Measurements from ENCODE around the gene AKTIP. TPM values are rescaled to one million over a fixed set of nuclear protein-coding genes. Genes with fewer than 3 reads are reported as not detected.

The AKTIP gene
- total and polyA plus RNA-seq, 9 donors = 28.5 to 51.5 (median 43.4) TPM

- Histone ChIP-seq H3K36me3 (no peaks in the 10 kb centered on the region), H3K4me3 (no peak overlapping the region), H3K4me1 (ENCODE audit: insufficient read depth) (peaks cover 9% of the 10 kb centered on the region), H3K27me3 (no peaks in the 10 kb centered on the region), H3K9me3 (no peaks in the 10 kb centered on the region), H3K27ac (no peak overlapping the region)
- DNase-seq = no peak
- TF ChIP-seq CTCF (IDR thresholded peaks at IDR 0.05) = no peak
- no peak for TF ChIP-seq EP300 (IDR thresholded peaks at IDR 0.05)
- no peak for TF ChIP-seq POLR2A (IDR thresholded peaks at IDR 0.05)
- intact Hi-C loops (cut with DNase I) = no loop called here
- 82 to 94% (median 86%) methylated on average over 3 of the region's 3 CpGs for WGBS, 3 donors
These were observed 3.2 kb upstream of the AKTIP start for GRCh38 chr16:53506254-53506653.

- no peaks in the 10 kb centered on the region for H3K27me3 ChIP-seq
- H3K36me3 ChIP-seq = no peaks in the 10 kb centered on the region
- WGBS, 3 donors = 83 to 87% (median 84%) methylated on average over 7 of the region's 7 CpGs
- H3K4me3 ChIP-seq = no peak overlapping the region
- intact Hi-C loops (cut with DNase I) = no loop called here
- DNase-seq = peak in 1 of 5 donors; percentile 28
- peak overlapping the region in 1 of 2 donors; percentile 92 for H3K27ac ChIP-seq
- TF ChIP-seq POLR2A (IDR thresholded peaks at IDR 0.05) (no peak), CTCF (IDR thresholded peaks at IDR 0.05) (no peak)
- peaks cover 9% of the 10 kb centered on the region for H3K4me1 ChIP-seq (ENCODE audit: insufficient read depth)
- no peaks in the 10 kb centered on the region for H3K9me3 ChIP-seq
These were observed 1.7 kb upstream of the AKTIP start for GRCh38 chr16:53504665-53505064.

GRCh38 chr16:53503991-53504663, 1.1 kb upstream of the AKTIP start:
- Histone ChIP-seq H3K27ac (peak overlapping the region; percentile 87 to 92), H3K9me3 (no peaks in the 10 kb centered on the region), H3K4me3 (peak overlapping the region; percentile 63), H3K27me3 (no peaks in the 10 kb centered on the region), H3K4me1 (ENCODE audit: insufficient read depth) (peaks cover 9% of the 10 kb centered on the region), H3K36me3 (no peaks in the 10 kb centered on the region)
- intact Hi-C loops (cut with DNase I) = no loop called here
- DNase-seq = peak; percentile 45 to 69 (median 66)
- 13 to 19% (median 17%) methylated on average over 15 of the region's 15 CpGs for WGBS, 3 donors
- TF ChIP-seq CTCF (IDR thresholded peaks at IDR 0.05) (no peak), EP300 (IDR thresholded peaks at IDR 0.05) (no peak), POLR2A (IDR thresholded peaks at IDR 0.05) (no peak)

- peak; percentile 100 for DNase-seq
- WGBS, 3 donors = 0 to 1% (median 0%) methylated on average over 29 to 46 of the region's 46 CpGs
- peak overlapping the region; percentile 87 to 92 for H3K27ac ChIP-seq
- H3K4me3 ChIP-seq = peak overlapping the region; percentile 78
- peak; percentile 79 for TF ChIP-seq EP300 (IDR thresholded peaks at IDR 0.05)
- peak; percentile 97 for TF ChIP-seq POLR2A (IDR thresholded peaks at IDR 0.05)
- no peak for TF ChIP-seq CTCF (IDR thresholded peaks at IDR 0.05)
- H3K4me1 ChIP-seq (ENCODE audit: insufficient read depth) = peaks cover 9% of the 10 kb centered on the region
- no peaks in the 10 kb centered on the region for H3K9me3 ChIP-seq
- no peaks in the 10 kb centered on the region for H3K27me3 ChIP-seq
- no peaks in the 10 kb centered on the region for H3K36me3 ChIP-seq
- intact Hi-C loops (cut with DNase I) = no loop called here
These were observed 388 bp upstream of the AKTIP start for GRCh38 chr16:53503270-53503923.
